Measurements from ENCODE around the gene RNF111. TPM values are rescaled to one million over a fixed set of nuclear protein-coding genes. Genes with fewer than 3 reads are reported as not detected.
"Not testable (repeated sequence)": the region's sequence is repeated elsewhere in the genome, so short reads cannot be mapped to it uniquely, and the experiment has no call there.

The RNF111 gene
- total RNA-seq, 2 donors from 2014 or later = 15.4 to 22.5 TPM

DNA sequence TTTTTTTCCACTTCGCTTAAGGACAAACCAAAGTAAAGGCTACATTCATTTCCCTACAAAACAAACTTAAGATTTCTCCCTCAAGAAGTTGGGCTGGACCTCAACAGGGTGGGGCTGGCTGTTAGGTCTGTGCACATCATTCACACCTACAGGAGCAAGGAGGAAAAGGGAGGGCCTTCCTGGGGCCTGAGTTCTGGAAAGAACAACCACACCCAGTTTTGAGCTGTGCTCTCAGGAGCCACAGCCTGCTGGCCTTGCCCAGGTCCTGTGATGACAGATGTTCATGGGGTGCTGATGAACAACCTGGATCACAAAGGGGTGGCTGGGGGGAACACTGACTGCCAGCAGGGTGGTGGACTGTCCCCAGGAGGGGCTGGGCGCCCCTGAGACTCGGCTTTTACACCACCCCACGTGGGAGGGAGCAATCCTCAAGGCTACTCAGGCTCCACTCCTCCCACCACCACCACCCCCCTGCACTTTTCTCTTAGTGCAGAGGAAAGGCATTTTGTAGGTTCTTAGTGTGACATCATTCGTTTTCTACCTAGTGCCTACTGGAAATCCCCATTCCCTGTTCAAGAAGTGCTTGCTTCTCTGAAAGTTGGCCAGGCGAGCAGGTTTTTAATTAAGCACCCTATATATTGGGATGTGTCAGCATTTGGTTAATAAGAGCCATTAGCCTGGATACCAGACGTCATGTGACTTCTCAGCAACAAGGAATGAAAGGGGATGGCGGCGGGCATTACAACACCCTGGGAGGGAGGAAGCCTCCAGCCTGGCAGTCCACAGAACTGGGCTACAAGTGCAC lies 153.2 kb downstream of the RNF111 start:
- H3K27ac ChIP-seq = no peak overlapping the region
- H3K36me3 ChIP-seq = peaks cover 0 to 4% of the 10 kb centered on the region in 2 donors
- no peak for DNase-seq (ENCODE audit: low spot score)
- WGBS = 82% methylated on average over 6 of the region's 9 CpGs
- intact Hi-C loops (cut with DNase I) = no loop called here
- no peaks in the 10 kb centered on the region for H3K4me1 ChIP-seq (replicated peaks)
- H3K9me3 ChIP-seq = no peaks in the 10 kb centered on the region
- TF ChIP-seq POLR2AphosphoS5 (IDR thresholded peaks at IDR 0.05) = no peak
- H3K27me3 ChIP-seq (replicated peaks; ENCODE audit: insufficient read depth) = no peaks in the 10 kb centered on the region
- no peak overlapping the region for H3K4me3 ChIP-seq

- intact Hi-C loops (cut with DNase I) = no loop called here
- H3K27me3 ChIP-seq (replicated peaks; ENCODE audit: insufficient read depth) = no peaks in the 10 kb centered on the region
- no peak overlapping the region for H3K4me3 ChIP-seq
- TF ChIP-seq POLR2A (IDR thresholded peaks at IDR 0.05) (no peak), CTCF (IDR thresholded peaks at IDR 0.05) (no peak), POLR2AphosphoS5 (IDR thresholded peaks at IDR 0.05) (no peak)
- no peaks in the 10 kb centered on the region for H3K9me3 ChIP-seq
- no peaks in the 10 kb centered on the region for H3K4me1 ChIP-seq (replicated peaks)
- no peaks in the 10 kb centered on the region for H3K36me3 ChIP-seq
- H3K27ac ChIP-seq = no peak overlapping the region
- no peak for DNase-seq (ENCODE audit: low spot score)
- 91% methylated on average over 5 of the region's 5 CpGs for WGBS
Measured at GRCh38 chr15:59143281-59143680, 155.8 kb downstream of the RNF111 start.

GRCh38 chr15:59144594-59144993 lies 157.1 kb downstream of the RNF111 start:
- peak in 3 of 4 experiments; percentile 37 to 58 (median 41) for TF ChIP-seq CTCF (IDR thresholded peaks at IDR 0.05)
- H3K27ac ChIP-seq; H3K4me3 ChIP-seq; H3K36me3 ChIP-seq; DNase-seq (ENCODE audit: low spot score); H3K4me1 ChIP-seq (replicated peaks); H3K9me3 ChIP-seq; intact Hi-C loops (cut with DNase I); H3K27me3 ChIP-seq (replicated peaks; ENCODE audit: insufficient read depth): not testable (repeated sequence)
- WGBS = 72% methylated on average over 10 of the region's 10 CpGs

Other genes starting within 250 kb of the RNF111 start
- 10 to 100 TPM; 74.4 to 95.0 TPM for gene ADAM10, start 238.0 kb upstream of the RNF111 start, total RNA-seq
- gene MINDY2, start 216.4 kb upstream of the RNF111 start, total RNA-seq = 10 to 100 TPM; 14.3 to 22.9 TPM
- gene SLTM, start 54.0 kb upstream of the RNF111 start, total RNA-seq = 10 to 100 TPM; 65.8 to 73.3 TPM
- 10 to 100 TPM in 1 of 2 donors, 1 to 10 TPM in 1; 8.3 to 12.2 TPM for gene CCNB2, start 117.5 kb downstream of the RNF111 start, total RNA-seq
- gene LDHAL6B, start 219.2 kb downstream of the RNF111 start, total RNA-seq = 1 to 10 TPM in 1 of 2 donors, not detected in 1; 6.0 TPM

Measured in prostate gland (tissue), 2 donors.